ENCODE results near the gene CYTH3.
"Not testable (repeated sequence)": the region's sequence is repeated elsewhere in the genome, so short reads cannot be mapped to it uniquely, and the experiment has no call there.

CYTH3 gene

DNA sequence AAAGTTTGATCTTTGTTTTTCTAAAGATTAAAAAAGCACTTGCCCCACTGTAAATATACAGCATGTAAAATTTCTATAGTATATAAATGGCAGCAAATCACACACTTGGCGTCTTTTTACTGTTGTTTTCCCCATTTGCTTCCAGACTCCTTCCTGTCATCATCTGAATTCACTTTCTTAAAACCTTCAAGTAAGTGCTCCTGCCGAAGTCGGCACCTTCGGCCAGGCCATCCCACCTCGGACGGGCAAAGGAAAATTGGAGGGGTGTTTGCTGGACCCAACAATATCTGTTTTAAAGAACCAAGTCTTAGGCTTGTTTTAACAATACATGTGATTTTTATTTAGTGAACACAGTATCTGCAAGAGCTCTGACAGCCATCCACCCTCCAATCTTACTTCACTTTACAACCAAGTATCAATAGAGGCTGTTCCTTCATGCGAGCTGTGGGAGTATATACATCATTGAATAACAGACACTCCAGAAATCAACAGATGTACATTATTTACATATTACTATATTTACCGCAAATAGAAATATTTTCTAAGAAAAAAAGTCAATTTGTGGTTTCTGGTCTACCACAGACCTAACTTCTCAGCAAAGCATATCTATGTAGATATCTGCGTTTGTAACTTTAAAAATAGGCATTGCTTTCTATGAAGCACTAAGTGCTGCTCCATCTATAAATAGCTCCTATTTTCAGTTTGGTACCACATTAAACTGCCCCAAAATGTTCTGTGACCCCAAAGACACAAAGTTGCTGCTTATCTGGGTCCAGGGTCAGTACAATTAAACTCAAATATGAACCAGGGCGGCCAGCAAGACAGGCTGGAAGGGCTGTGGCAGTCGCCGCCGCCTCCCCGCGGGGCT is 110.7 kb downstream of the CYTH3 start:
- DNase-seq (ENCODE audit: low read depth), result no peak
- H3K4me3 ChIP-seq (ENCODE audit: low read depth, low read length), result no peak overlapping the region

DNA sequence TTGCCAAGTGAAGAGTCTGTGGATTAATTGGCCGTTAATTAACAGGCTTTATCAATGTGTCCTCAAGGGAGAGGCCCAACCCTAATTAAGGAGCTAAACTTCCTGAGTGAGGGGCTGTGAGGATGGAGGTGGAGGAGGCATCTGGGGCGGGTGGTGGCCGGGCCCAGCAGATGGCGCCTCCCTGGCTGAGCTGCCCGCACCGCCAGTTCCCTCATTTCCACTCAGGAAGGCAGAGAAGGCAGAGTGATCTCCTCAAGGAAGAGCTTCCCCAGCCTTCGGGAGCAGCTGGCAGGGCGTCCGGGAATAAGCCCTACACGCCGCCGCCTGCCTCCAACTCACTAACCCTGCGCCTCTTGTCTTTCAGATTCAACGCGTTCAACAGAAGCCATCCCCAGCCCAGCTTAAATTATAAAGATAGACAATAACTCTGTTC is 112.2 kb downstream of the CYTH3 start:
- DNase-seq (ENCODE audit: low read depth), result peak; percentile 36

GRCh38 chr7:6159524-6160031 is 112.8 kb downstream of the CYTH3 start:
- H3K4me3 ChIP-seq (ENCODE audit: low read depth, low read length), result no peak overlapping the region
- no peak for DNase-seq (ENCODE audit: low read depth)

More for the DNA sequence above, 112.2 kb downstream of the CYTH3 start:
- no peak overlapping the region for H3K4me3 ChIP-seq (ENCODE audit: low read depth, low read length)

DNA sequence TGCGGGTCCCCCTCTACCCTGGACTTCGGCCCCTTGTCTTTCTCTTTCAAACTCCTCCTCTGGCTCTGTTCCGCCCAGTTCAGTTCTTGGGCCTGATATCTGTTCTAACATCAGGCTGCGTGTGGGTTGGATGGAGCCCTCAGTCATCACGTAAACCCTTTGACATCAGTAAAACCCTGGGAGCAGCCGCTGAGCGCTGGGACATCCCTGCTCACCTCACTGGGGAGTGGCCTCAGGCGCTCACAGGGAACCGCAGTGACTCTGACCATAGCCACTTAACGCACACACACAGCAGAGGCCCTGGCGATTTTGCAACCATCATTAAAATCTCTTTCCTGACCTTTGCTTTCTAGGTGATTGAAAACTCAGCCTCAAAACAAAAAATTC is 113.3 kb downstream of the CYTH3 start:
- H3K4me3 ChIP-seq (ENCODE audit: low read depth, low read length), result no peak overlapping the region
- peak; percentile 14 for DNase-seq (ENCODE audit: low read depth)

- H3K4me3 ChIP-seq (ENCODE audit: low read depth, low read length), result no peak overlapping the region
- DNase-seq (ENCODE audit: low read depth), result no peak
Measured at GRCh38 chr7:6158424-6159096, 113.9 kb downstream of the CYTH3 start.

- no peak for DNase-seq (ENCODE audit: low read depth)
- no peak overlapping the region for H3K4me3 ChIP-seq (ENCODE audit: low read depth, low read length)
Measured at GRCh38 chr7:6157685-6158423, 114.6 kb downstream of the CYTH3 start.

DNA sequence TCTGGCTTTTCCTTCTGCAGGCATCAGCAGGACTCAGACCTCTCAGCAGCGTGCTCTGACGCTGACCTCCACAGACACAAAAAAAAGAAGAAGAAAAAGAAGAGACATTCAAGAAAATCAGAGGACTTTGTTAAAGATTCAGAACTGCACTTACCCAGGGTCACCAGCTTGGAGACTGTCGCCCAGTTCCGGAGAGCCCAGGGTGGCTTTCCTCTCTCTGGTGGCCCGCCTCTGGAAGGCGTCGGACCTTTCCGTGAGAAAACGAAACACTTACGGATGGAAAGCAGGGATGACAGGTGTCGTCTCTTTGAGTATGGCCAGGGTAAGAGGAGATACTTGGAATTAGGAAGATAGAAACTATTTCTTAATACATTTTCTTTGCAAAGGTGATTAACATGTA is 115.7 kb downstream of the CYTH3 start:
- no peak overlapping the region for H3K4me3 ChIP-seq (ENCODE audit: low read depth, low read length)
- DNase-seq (ENCODE audit: low read depth), result no peak

DNA sequence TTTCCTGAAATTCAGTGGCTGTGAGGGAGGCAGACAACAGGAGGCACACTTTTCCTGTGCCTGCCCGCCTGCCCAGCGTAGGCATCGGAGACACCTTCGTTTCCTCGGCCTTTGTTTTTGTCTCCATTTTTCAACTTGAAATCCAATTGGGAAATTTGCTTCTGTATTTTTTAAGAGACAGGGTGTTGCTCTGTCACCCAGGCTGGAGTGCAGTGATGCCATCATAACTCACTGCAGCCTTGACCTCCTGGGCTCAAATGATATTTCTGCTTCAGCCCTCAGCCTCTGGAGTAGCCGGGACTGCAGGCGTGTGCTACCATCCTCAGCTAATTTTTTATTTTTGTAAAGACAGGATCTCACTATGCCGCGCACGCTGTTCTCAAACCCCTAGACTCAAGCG is 116.8 kb downstream of the CYTH3 start:
- no peak for DNase-seq (ENCODE audit: low read depth)
- no peak overlapping the region for H3K4me3 ChIP-seq (ENCODE audit: low read depth, low read length)

GRCh38 chr7:6154542-6155404 is 117.7 kb downstream of the CYTH3 start:
- no peak overlapping the region for H3K4me3 ChIP-seq (ENCODE audit: low read depth, low read length)
- DNase-seq (ENCODE audit: low read depth), result no peak

DNA sequence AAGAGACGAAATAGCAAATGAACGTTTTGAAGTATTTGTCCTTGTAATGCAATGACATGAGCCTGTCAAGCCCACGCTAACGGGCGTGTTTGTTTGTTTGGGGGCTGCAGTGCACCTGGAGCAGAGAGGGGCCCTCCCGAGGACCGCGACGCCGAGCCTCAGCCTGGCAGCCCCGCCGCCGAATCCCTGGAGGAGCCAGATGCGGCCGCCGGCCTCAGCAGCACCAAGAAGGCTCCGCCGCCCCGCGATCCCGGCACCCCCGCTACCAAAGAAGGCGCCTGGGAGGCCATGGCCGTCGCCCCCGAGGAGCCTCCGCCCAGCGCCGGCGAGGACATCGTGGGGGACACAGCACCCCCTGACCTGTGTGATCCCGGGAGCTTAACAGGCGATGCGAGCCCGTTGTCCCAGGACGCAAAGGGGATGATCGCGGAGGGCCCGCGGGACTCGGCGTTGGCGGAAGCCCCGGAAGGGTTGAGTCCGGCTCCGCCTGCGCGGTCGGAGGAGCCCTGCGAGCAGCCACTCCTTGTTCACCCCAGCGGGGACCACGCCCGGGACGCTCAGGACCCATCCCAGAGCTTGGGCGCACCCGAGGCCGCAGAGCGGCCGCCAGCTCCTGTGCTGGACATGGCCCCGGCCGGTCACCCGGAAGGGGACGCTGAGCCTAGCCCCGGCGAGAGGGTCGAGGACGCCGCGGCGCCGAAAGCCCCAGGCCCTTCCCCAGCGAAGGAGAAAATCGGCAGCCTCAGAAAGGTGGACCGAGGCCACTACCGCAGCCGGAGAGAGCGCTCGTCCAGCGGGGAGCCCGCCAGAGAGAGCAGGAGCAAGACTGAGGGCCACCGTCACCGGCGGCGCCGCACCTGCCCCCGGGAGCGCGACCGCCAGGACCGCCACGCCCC is 118.5 kb downstream of the CYTH3 start:
- no peak for DNase-seq (ENCODE audit: low read depth)
- H3K4me3 ChIP-seq (ENCODE audit: low read depth, low read length), result no peak overlapping the region

DNA sequence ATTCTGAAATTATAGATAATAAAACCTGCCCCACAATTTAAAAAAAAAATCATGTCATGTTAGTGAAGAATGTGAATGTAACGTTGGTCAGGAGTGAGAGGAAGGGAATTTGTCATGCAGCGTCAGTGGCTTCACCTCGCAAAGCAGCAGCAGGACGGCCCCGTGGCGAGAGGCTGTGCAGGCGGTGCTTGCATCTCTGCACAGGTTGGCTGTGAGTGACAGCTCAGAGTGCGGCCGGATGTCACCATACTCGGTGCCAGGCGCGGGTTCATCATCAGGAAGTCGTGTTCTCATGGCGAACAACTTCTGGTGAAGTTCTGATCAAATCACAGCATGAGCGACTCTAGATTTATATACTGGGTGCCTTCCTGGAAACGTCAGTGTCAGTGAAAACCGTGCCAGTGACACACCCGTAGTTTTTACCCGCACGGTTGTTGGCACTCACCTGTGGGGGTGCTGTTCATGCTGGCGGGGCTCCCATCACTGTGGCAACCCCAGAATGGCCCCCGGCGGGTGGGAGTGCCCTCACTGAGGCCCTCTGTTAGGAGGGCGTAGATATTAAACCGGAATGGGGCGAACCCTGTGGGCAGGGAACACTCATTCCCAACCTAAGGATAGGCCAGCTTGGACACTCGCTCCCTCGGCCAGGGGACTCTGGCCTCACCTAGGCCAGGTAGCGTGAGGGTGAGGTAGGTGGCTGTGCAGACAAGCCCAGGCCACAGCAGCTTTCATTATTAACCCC is 120.3 kb downstream of the CYTH3 start:
- no peak for DNase-seq (ENCODE audit: low read depth)
- no peak overlapping the region for H3K4me3 ChIP-seq (ENCODE audit: low read depth, low read length)

DNA sequence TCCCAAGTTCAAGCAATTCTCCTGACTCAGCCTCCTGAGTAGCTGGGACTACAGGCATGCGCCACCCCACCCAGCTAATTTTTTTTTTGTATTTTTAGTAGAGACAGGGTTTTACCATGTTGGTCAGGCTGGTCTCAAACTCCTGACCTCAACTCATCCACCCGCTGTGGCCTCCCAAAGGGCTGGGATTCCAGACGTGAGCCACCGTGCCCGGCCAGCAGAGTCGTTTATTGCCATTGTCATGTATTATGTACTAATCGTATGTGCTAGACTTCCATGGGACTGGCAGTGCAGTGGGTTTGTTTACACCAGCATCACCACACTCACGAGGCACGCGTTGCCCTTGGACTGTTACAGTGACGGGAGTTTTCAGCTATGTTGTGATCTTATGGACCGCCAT is 120.9 kb downstream of the CYTH3 start:
- H3K4me3 ChIP-seq (ENCODE audit: low read depth, low read length); DNase-seq (ENCODE audit: low read depth): not testable (repeated sequence)

DNA sequence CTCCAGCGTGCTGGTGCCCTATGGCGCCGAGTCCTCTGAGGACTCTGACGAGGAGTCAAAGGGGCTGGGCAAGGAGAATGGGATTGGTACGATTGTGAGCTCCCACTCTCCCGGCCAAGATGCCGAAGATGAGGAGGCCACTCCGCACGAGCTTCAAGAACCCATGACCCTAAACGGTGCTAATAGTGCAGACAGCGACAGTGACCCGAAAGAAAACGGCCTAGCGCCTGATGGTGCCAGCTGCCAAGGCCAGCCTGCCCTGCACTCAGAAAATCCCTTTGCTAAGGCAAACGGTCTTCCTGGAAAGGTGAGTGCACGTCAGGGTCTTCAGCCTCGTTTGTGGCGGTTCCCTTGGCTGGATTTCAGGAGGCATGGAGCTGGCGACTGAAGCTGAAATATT is 122.4 kb downstream of the CYTH3 start:
- no peak for DNase-seq (ENCODE audit: low read depth)
- no peak overlapping the region for H3K4me3 ChIP-seq (ENCODE audit: low read depth, low read length)

- DNase-seq (ENCODE audit: low read depth), result no peak
- no peak overlapping the region for H3K4me3 ChIP-seq (ENCODE audit: low read depth, low read length)
Measured at GRCh38 chr7:6148724-6149360, 123.6 kb downstream of the CYTH3 start.

DNA sequence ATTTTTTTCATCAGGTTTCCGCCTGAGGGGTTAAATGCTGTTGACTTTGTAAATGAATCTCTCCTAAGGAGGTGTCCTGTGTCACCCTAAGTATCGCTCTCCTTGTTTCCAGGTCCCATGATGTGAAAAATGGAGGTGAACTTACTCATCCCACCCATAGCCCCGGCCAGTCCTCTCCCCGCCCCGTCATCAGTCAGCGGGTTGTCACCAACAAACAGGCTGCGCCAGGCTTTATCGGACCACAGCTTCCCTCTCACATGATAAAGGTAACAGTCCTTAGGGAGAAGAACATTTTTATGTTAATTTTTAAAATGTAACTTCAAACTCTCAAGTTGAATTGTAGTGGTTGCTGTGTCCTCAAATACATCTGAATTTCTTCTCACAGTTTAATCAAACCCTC is 124.8 kb downstream of the CYTH3 start:
- no peak for DNase-seq (ENCODE audit: low read depth)
- no peak overlapping the region for H3K4me3 ChIP-seq (ENCODE audit: low read depth, low read length)

- no peak overlapping the region for H3K4me3 ChIP-seq (ENCODE audit: low read depth, low read length)
- DNase-seq (ENCODE audit: low read depth), result no peak
Measured at GRCh38 chr7:6146666-6147065, 125.8 kb downstream of the CYTH3 start.

DNA sequence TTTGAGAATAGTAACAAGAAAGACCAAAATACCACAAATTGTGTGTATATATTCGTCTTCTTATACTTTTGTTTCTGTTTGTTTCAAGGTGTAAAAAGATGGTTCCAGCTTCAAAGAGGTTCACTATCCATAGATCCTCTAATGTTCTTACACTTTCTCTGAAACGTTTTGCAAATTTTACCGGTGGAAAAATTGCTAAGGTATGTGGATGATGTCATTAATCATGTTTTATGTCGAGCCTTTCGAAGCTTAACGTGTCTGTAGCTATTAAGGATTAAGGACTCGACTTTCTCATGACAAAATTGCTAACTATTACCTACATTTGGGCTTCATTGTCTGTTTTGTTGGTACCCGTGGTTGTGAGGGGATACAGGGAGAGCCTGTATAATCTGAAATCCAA is 128.4 kb downstream of the CYTH3 start:
- DNase-seq (ENCODE audit: low read depth), result no peak
- H3K4me3 ChIP-seq (ENCODE audit: low read depth, low read length), result no peak overlapping the region

Data from skeletal muscle cell (primary cell).